Subcutaneous abdominal adipose tissue (tissue), 5 donors: ENCODE data around the gene SIGLEC5.

Experiments
- H3K27ac ChIP-seq: one replicate; pipeline ENCODE4 v1.7.0; 2013; ENCODE audit warnings: low read depth, mild to moderate bottlenecking, inconsistent platforms, low read length, moderate library complexity
- H3K27me3 ChIP-seq, 5 donors: one replicate each; pipeline ENCODE4 v1.7.0; 2013; ENCODE audit warnings: low read length in 5 of 5, inconsistent platforms in 1 of 5; ENCODE audit not compliant: control insufficient read depth in 5 of 5, insufficient read depth in 4 of 5
- H3K36me3 ChIP-seq, 5 donors: one replicate each; pipeline ENCODE4 v1.7.0; 2013; ENCODE audit warnings: low read length in 5 of 5; ENCODE audit not compliant: control insufficient read depth in 5 of 5, insufficient read depth in 5 of 5
- H3K4me1 ChIP-seq, 5 donors: one replicate each; pipeline ENCODE4 v1.7.0; 2013; ENCODE audit warnings: low read length in 5 of 5, mild to moderate bottlenecking in 3 of 5, moderate library complexity in 1 of 5; ENCODE audit not compliant: control insufficient read depth in 5 of 5, insufficient read depth in 5 of 5
- H3K4me3 ChIP-seq, 5 donors: one replicate each; pipeline ENCODE4 v1.7.0; 2013; ENCODE audit warnings: low read length in 5 of 5, low read depth in 1 of 5
- H3K9ac ChIP-seq, 5 donors: one replicate each; pipeline ENCODE4 v1.7.0; 2013; ENCODE audit warnings: low read length in 5 of 5, mild to moderate bottlenecking in 4 of 5, moderate library complexity in 3 of 5
- H3K9me3 ChIP-seq, 5 donors: one replicate each; pipeline ENCODE4 v1.7.0; 2013; ENCODE audit warnings: low read length in 5 of 5; ENCODE audit not compliant: control insufficient read depth in 5 of 5
- donor health status: healthy.
- donor health status: healthy.
- donor health status: healthy.
- donor health status: healthy.
- donor health status: healthy.

The SIGLEC5 gene

GRCh38 chr19:51572908-51573307, 57.3 kb downstream of the SIGLEC5 start:
- H3K9ac ChIP-seq = no peak overlapping the region
- no peaks in the 10 kb centered on the region for H3K27me3 ChIP-seq
- peaks cover 13 to 27% (median 14%) of the 10 kb centered on the region in 5 donors for H3K36me3 ChIP-seq
- peaks cover 5 to 18% (median 14%) of the 10 kb centered on the region in 5 donors for H3K4me1 ChIP-seq
- no peak overlapping the region for H3K4me3 ChIP-seq
- H3K27ac ChIP-seq = no peak overlapping the region
- no peaks in the 10 kb centered on the region for H3K9me3 ChIP-seq

DNA sequence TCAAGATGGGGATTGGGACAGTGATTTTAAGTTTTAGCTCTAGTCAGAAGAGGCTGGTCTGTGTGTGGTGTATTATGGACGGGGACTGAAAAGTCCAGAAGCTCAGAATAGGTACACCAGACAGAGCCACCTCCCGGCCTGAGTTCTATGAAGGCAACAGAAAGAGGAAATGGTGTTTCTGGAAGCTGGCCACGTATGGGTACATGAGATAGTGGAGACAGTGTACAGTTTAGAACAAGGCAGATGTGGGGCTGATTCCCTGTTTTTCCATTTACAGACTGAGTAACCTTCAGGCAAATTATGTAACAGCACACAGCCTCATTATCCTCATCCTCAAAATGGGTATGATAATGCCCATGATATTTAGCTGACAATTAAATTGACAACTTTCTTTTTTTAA, 57.8 kb downstream of the SIGLEC5 start:
- H3K27ac ChIP-seq = no peak overlapping the region
- H3K27me3 ChIP-seq = no peaks in the 10 kb centered on the region
- peaks cover 5 to 18% (median 14%) of the 10 kb centered on the region in 5 donors for H3K4me1 ChIP-seq
- H3K9ac ChIP-seq = no peak overlapping the region
- H3K9me3 ChIP-seq = no peaks in the 10 kb centered on the region
- peak overlapping the region in 4 of 5 donors; percentile 81 to 95 (median 88) for H3K4me3 ChIP-seq
- peaks cover 13 to 27% (median 14%) of the 10 kb centered on the region in 5 donors for H3K36me3 ChIP-seq

- peak overlapping the region; percentile 48 for H3K27ac ChIP-seq
- no peaks in the 10 kb centered on the region for H3K9me3 ChIP-seq
- H3K27me3 ChIP-seq = peaks cover 0 to 1% (median 0%) of the 10 kb centered on the region in 5 donors
- peaks cover 13 to 24% (median 14%) of the 10 kb centered on the region in 5 donors for H3K36me3 ChIP-seq
- peak overlapping the region; percentile 81 to 95 (median 86) for H3K4me3 ChIP-seq
- H3K9ac ChIP-seq = peak overlapping the region in 4 of 5 donors; percentile 41 to 82 (median 76)
- peaks cover 5 to 18% (median 14%) of the 10 kb centered on the region in 5 donors for H3K4me1 ChIP-seq
These were observed 58.6 kb downstream of the SIGLEC5 start for GRCh38 chr19:51571599-51571998.

DNA sequence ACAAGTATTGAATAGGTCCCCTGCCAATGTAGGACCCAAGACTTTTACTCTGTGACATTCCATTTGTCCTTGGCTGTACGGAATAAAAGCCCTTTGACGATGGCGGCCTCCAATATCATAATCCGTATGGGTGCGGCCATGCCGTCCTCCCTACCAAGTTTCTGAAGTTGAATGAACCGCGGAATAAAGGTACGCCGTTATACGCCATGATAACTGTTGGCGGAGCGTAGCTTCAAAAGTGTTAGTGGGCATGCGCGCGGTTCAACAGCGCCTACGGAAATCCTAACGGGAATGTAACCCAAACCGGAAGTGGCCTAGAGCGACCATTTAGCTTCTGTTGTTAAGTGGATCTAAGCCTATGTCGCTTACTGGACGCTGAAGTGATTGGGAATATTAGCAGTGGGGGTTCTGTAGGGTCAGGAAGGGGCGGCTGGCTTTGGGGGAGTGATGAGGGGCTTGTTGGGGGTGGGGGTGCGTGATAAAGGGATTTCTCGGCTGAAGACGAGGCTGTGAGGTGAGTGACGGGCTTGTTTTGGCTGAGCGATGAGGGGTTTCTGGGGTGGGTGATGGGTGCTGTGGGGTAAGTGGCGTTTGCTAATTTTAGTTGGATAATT, 59.1 kb downstream of the SIGLEC5 start, which contains the start of gene ZNF175:
Gene ZNF175, plus strand, starts transcription at position 322 of the 614 bp plus-strand sequence. CDS start 2,047 bp downstream, outside the sequence.
- Histone ChIP-seq H3K4me1 (peaks cover 5 to 18% (median 14%) of the 10 kb centered on the region in 5 donors), H3K9me3 (no peaks in the 10 kb centered on the region), H3K9ac (peak within 1 kb of the TSS in 4 of 5 donors; percentile 41 to 82 (median 76)), H3K27ac (peak within 1 kb of the TSS; percentile 48), H3K36me3 (peaks cover 11 to 21% (median 14%) of the 10 kb centered on the region in 5 donors), H3K4me3 (peak within 1 kb of the TSS; percentile 81 to 95 (median 86)), H3K27me3 (peaks cover 0 to 3% (median 0%) of the 10 kb centered on the region in 5 donors)

DNA sequence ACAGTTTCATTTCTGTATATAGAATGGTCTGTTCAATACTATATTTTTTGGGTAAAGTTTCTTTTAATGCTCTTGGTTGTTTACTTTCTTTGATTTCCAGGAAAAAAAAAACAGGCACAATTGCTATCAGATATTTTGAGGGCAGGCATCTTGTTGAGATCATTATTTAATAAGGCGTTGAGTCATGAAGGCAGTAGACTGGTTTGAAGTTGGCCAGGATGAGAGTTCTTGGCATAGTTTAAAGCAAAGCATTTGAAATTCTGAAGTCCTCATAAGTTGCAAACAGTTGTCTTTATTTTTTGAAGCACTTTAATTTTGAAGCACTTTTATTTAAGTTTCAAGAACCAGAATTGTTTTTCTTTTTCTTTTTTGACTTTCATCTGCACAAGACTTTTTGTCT, 61.7 kb downstream of the SIGLEC5 start:
- Histone ChIP-seq H3K27me3 (peaks cover 16 to 20% (median 17%) of the 10 kb centered on the region in 5 donors), H3K36me3 (peaks cover under 1 to 7% (median 5%) of the 10 kb centered on the region in 5 donors), H3K9ac (no peak overlapping the region), H3K27ac (no peak overlapping the region), H3K9me3 (no peaks in the 10 kb centered on the region), H3K4me3 (no peak overlapping the region), H3K4me1 (peaks cover 5 to 18% (median 14%) of the 10 kb centered on the region in 5 donors)

DNA sequence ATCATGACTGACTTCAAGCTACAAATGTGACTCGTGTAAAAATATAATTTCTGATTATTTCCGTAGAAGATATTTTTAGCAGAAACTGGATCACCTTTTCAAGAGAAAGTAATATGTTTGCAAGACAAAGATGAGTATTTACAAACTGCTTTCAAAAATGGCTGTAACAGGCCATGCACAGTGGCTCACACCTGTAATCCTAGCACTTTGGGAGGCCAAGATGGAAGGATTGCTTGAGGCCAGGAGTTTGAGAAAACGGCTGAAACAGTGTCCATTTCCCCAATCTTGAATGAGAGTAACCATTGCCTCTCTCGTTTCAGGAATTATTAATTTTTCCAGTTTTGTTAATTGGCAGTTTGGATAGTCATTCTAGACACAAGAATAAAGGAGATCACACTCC, 62.6 kb downstream of the SIGLEC5 start:
- Histone ChIP-seq H3K9me3 (no peaks in the 10 kb centered on the region), H3K4me3 (no peak overlapping the region), H3K27me3 (peaks cover 16 to 20% (median 17%) of the 10 kb centered on the region in 5 donors), H3K36me3 (no peaks in the 10 kb centered on the region), H3K4me1 (peaks cover 5 to 18% (median 12%) of the 10 kb centered on the region in 5 donors), H3K9ac (no peak overlapping the region), H3K27ac (no peak overlapping the region)

- H3K9me3 ChIP-seq = no peaks in the 10 kb centered on the region
- H3K27ac ChIP-seq = no peak overlapping the region
- H3K9ac ChIP-seq = no peak overlapping the region
- H3K4me1 ChIP-seq = peaks cover 1 to 8% (median 2%) of the 10 kb centered on the region in 5 donors
- no peaks in the 10 kb centered on the region for H3K36me3 ChIP-seq
- H3K4me3 ChIP-seq = no peak overlapping the region
- H3K27me3 ChIP-seq = peaks cover 16 to 20% (median 17%) of the 10 kb centered on the region in 5 donors
These were observed 63.6 kb downstream of the SIGLEC5 start for GRCh38 chr19:51566489-51567100.

- Histone ChIP-seq H3K9me3 (no peaks in the 10 kb centered on the region), H3K27me3 (peaks cover 16 to 23% (median 17%) of the 10 kb centered on the region in 5 donors), H3K9ac (no peak overlapping the region), H3K27ac (no peak overlapping the region), H3K4me1 (peaks cover 0 to 1% (median 0%) of the 10 kb centered on the region in 5 donors), H3K36me3 (no peaks in the 10 kb centered on the region), H3K4me3 (no peak overlapping the region)
These were observed 64.6 kb downstream of the SIGLEC5 start for GRCh38 chr19:51565583-51565982.

- Histone ChIP-seq H3K4me1 (no peaks in the 10 kb centered on the region), H3K27me3 (peaks cover 16 to 29% (median 24%) of the 10 kb centered on the region in 5 donors), H3K9ac (no peak overlapping the region), H3K27ac (no peak overlapping the region), H3K36me3 (no peaks in the 10 kb centered on the region), H3K9me3 (no peaks in the 10 kb centered on the region), H3K4me3 (no peak overlapping the region)
These were observed 65.4 kb downstream of the SIGLEC5 start for GRCh38 chr19:51564791-51565190.
